Neutrophil (primary cell): ENCODE measurements around the gene ITGA11.

Source experiments
- H3K27ac ChIP-seq: fragments of 200-600 bp; sonication (generic); 2 replicates; pipeline ENCODE4 v1.5.1; 2016; ENCODE audit warnings: mild to moderate bottlenecking, moderate library complexity
- H3K27me3 ChIP-seq: fragments of 200-600 bp; sonication (generic); 2 replicates; pipeline ENCODE4 v1.6.0; 2016; ENCODE audit warnings: mild to moderate bottlenecking
- H3K36me3 ChIP-seq: fragments of 200-600 bp; sonication (generic); 2 replicates; pipeline ENCODE4 v1.5.1; 2017
- H3K4me1 ChIP-seq, 2 experiments: fragments of 200-600 bp in 1 of 2; sonication (generic) in 1 of 2; 1 replicate in 1 of 2; 2 replicates in 1 of 2; pipeline versions ENCODE4 v1.5.1 to v1.6.1; 2013 to 2016; ENCODE audit warnings: low read depth in 1 of 2, low read length in 1 of 2, mild to moderate bottlenecking in 1 of 2, moderate library complexity in 1 of 2; ENCODE audit not compliant: control insufficient read depth in 1 of 2, insufficient read depth in 1 of 2
- H3K4me3 ChIP-seq, 2 experiments: fragments of 200-600 bp in 1 of 2; sonication (generic) in 1 of 2; 1 replicate in 1 of 2; 2 replicates in 1 of 2; pipeline ENCODE4 v1.5.1; 2013 to 2016; ENCODE audit warnings: low read depth in 1 of 2, low read length in 1 of 2, mild to moderate bottlenecking in 1 of 2, moderate library complexity in 1 of 2
- H3K9me3 ChIP-seq: fragments of 200-600 bp; sonication (generic); 2 replicates; pipeline ENCODE4 v1.5.1; 2016
- TF ChIP-seq, protein P1 (sequence below): fragments of 200-600 bp; sonication (generic); IDR thresholded peaks from 2 replicates; pipeline ENCODE4 v1.5.1; 2016; ENCODE audit warnings: antibody characterized with exemption

ITGA11 gene

DNA sequence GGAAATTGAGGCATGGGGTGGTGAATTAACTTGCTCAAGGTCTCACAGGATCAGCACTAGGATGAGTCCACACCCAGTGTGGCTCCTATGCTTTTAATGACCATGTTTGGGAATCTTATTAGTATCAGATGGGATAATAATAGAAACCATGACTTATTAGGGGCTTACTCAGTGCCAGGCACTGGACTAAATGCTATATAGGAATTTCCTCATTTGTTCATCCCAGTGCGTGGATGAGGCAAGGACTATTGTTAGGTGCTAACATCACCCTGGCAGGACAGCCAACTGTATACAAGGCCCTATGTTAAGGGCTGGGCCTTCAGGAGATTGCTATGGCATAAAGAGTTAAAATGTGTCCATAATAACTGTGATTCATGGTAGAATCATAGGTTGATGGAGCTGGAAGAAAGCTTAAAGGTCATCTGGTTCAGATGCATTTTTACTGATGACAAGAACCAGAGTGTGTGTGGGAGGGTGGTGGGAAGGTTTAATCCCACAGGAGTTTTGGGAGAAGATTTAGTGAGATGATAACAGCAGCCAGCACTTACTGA is 159.2 kb downstream of the ITGA11 start:
- no peaks in the 10 kb centered on the region for H3K9me3 ChIP-seq
- H3K27me3 ChIP-seq: no peaks in the 10 kb centered on the region
- no peak overlapping the region for H3K27ac ChIP-seq
- H3K4me1 ChIP-seq: peaks cover 12% of the 10 kb centered on the region in 2 experiments
- H3K36me3 ChIP-seq: no peaks in the 10 kb centered on the region
- TF ChIP-seq, protein P1, sequence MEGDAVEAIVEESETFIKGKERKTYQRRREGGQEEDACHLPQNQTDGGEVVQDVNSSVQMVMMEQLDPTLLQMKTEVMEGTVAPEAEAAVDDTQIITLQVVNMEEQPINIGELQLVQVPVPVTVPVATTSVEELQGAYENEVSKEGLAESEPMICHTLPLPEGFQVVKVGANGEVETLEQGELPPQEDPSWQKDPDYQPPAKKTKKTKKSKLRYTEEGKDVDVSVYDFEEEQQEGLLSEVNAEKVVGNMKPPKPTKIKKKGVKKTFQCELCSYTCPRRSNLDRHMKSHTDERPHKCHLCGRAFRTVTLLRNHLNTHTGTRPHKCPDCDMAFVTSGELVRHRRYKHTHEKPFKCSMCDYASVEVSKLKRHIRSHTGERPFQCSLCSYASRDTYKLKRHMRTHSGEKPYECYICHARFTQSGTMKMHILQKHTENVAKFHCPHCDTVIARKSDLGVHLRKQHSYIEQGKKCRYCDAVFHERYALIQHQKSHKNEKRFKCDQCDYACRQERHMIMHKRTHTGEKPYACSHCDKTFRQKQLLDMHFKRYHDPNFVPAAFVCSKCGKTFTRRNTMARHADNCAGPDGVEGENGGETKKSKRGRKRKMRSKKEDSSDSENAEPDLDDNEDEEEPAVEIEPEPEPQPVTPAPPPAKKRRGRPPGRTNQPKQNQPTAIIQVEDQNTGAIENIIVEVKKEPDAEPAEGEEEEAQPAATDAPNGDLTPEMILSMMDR: no peak
- no peak overlapping the region for H3K4me3 ChIP-seq

GRCh38 chr15:68271854-68272471 is 160.0 kb downstream of the ITGA11 start:
- H3K9me3 ChIP-seq: no peaks in the 10 kb centered on the region
- no peak overlapping the region for H3K27ac ChIP-seq
- H3K36me3 ChIP-seq: no peaks in the 10 kb centered on the region
- H3K27me3 ChIP-seq: no peaks in the 10 kb centered on the region
- TF ChIP-seq, protein P1: no peak
- peaks cover 7 to 8% of the 10 kb centered on the region in 2 experiments for H3K4me1 ChIP-seq
- no peak overlapping the region for H3K4me3 ChIP-seq

- H3K4me1 ChIP-seq: no peaks in the 10 kb centered on the region
- TF ChIP-seq, protein P1: no peak
- H3K27ac ChIP-seq: no peak overlapping the region
- H3K4me3 ChIP-seq: no peak overlapping the region
- peaks cover 22% of the 10 kb centered on the region for H3K27me3 ChIP-seq
- no peaks in the 10 kb centered on the region for H3K36me3 ChIP-seq
- no peaks in the 10 kb centered on the region for H3K9me3 ChIP-seq
Observed at GRCh38 chr15:68268405-68268804, 163.6 kb downstream of the ITGA11 start.

DNA sequence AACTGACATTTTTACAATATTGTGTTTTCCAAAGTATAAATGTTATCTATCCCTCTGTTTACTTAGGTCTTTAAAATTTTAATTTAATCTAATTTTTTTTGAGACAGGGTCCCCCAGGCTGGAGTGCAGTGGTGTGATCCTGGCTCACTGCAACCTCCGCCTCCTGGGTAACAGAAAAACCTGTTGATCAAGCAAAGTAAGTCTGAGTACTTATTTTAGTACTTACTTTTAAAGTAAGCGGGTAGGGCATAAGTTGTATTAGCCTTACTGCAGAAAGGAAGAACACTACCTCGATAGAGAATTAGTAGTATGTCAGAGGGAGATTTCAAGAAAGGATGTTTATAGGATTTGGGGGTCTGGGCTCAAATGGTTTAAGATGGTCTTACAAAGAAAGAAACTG is 166.3 kb downstream of the ITGA11 start:
- Histone ChIP-seq H3K4me1 (no peaks in the 10 kb centered on the region), H3K4me3 (no peak overlapping the region), H3K27ac (no peak overlapping the region), H3K9me3 (no peaks in the 10 kb centered on the region), H3K36me3 (no peaks in the 10 kb centered on the region), H3K27me3 (peaks cover 31% of the 10 kb centered on the region)
- TF ChIP-seq, protein P1: no peak

DNA sequence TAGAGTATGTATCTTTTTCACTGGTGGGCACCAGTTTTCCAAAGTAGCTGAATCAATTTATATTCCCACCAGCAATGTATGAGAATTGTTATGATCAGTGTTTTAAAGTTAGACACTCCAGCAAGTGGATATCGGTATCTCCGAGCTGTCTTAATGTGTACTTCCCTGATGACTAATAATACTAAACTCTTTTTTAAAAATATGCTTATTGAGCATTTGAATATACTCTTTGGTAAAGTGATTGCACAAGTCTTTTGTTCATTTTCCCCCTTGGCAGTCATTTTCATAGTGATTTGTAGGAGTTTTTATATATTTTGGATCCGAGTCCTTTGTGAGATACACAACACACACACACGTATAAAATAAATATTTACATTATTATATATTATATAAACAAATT is 166.9 kb downstream of the ITGA11 start:
- Histone ChIP-seq H3K9me3 (no peaks in the 10 kb centered on the region), H3K27ac (no peak overlapping the region), H3K4me3 (no peak overlapping the region), H3K27me3 (peaks cover 31% of the 10 kb centered on the region), H3K36me3 (no peaks in the 10 kb centered on the region), H3K4me1 (no peaks in the 10 kb centered on the region)
- TF ChIP-seq, protein P1: no peak
